ENCODE measurements around the gene CASP12.

- TF ChIP-seq POLR2A (IDR thresholded peaks at IDR 0.05) (no peak), CTCF (IDR thresholded peaks at IDR 0.05) (peak; percentile 20 to 47 (median 34))
Observed at GRCh38 chr11:104946907-104947306, 48.6 kb upstream of the CASP12 start.
